ENCODE data around the gene MED13.

DNA sequence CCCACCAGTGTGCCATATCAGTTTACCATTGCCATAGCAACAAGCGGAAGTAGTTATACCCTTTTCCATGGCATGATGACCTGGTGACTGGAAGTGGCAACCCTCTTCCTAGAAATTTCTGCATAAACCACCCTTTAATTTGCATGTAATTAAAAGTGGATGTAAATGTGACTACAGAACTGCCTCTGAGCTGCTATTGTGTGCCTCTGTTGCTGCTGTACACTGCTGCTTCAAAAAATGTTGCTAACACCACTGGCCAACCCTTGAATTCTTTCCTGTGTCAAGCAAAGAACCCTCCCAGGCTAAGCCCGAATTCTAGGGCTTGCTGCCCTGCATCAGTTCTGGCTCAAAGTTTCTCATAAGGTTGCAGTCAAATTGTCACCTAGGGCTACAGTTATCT lies 12.9 kb upstream of the MED13 start:
- no peak for TF ChIP-seq POLR2A (IDR thresholded peaks at IDR 0.05)
- TF ChIP-seq, protein P1, sequence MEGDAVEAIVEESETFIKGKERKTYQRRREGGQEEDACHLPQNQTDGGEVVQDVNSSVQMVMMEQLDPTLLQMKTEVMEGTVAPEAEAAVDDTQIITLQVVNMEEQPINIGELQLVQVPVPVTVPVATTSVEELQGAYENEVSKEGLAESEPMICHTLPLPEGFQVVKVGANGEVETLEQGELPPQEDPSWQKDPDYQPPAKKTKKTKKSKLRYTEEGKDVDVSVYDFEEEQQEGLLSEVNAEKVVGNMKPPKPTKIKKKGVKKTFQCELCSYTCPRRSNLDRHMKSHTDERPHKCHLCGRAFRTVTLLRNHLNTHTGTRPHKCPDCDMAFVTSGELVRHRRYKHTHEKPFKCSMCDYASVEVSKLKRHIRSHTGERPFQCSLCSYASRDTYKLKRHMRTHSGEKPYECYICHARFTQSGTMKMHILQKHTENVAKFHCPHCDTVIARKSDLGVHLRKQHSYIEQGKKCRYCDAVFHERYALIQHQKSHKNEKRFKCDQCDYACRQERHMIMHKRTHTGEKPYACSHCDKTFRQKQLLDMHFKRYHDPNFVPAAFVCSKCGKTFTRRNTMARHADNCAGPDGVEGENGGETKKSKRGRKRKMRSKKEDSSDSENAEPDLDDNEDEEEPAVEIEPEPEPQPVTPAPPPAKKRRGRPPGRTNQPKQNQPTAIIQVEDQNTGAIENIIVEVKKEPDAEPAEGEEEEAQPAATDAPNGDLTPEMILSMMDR (IDR thresholded peaks at IDR 0.05), result no peak
